ENCODE data around the gene ATP4B.

ATP4B gene

DNA sequence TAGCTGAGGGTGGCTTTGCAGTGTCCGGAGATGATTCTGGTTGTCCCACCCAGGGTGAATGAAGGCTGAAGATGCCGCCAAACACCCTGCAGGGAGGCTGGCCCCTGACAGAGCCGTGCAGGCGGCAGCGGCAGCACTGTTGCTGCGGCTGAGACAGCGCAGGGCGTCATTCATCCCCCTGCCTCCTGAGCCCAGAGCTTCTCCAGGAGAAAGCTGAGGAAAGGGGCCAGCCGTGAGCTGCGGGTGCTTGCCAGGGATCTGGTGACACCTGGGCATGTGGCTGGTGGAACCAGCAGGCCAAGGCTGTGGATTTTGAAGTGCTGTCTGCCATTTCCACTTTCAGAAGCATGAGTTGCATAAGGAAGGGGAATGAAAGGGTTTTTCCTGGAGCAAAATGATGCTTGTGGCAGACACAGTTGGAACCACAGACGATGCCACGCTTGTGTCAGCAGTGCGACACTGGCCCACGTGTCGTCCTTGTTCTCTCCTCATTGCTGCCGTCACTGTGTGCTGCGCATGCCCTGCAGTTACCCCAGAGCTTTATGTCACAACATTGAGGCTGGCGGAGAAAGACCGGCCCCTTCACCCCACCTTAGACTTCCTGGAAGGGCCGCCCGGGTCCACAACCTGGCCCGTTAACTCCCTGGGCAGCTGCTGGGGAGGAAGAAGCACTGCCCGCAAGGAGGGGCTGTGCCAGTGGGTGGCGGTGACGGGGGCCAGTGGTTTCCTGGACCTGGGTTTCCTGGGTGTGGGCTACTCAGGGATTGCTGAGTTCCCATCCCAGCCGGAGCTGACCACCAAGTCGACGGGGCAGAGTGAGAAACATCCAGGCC lies 50.7 kb downstream of the ATP4B start:
- no peak for DNase-seq (ENCODE audit: low read depth)

DNA sequence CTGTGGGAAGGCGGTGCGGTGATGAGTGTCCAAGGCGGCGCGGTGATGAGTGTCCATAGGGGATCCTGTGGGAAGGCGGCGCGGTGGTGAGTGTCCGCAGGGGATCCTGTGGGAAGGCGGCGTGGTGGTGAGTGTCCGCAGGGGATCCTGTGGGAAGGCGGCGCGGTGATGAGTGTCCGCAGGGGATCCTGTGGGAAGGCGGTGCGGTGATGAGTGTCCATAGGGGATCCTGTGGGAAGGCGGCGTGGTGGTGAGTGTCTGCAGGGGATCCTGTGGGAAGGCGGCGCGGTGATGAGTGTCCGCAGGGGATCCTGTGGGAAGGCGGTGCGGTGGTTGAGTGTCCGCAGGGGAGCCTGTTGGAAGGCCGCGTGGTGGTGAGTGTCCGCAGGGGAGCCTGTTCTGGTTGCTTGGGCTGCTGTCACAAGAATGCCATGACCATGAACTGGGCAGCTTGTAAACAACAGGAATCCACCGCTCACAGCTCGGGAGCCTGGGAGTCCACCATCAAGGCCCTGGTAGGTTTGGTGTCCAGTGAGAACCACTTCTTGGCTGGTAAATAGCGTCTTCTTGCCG lies 52.0 kb downstream of the ATP4B start:
- DNase-seq (ENCODE audit: low read depth) = no peak

DNA sequence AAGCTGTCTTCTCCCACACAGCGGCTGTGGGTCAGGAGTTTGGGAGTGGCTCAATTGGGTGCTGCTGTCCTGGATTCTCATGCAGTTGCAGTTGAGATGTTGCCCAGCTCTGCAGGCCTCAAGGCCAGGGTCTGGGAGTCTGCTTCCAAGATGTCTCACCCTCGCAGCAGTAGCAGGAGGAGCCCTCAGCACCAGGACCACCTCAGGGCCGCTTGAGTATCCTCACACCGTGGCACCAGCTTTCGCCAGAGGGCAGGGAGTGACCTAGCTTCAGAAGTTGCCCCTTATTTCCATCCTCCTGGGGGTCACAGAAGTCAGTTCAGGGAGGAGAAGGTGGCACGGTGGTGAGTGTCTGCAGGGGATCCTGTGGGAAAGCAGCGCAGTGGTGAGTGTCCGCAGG lies 52.5 kb downstream of the ATP4B start:
- DNase-seq (ENCODE audit: low read depth) = no peak

DNA sequence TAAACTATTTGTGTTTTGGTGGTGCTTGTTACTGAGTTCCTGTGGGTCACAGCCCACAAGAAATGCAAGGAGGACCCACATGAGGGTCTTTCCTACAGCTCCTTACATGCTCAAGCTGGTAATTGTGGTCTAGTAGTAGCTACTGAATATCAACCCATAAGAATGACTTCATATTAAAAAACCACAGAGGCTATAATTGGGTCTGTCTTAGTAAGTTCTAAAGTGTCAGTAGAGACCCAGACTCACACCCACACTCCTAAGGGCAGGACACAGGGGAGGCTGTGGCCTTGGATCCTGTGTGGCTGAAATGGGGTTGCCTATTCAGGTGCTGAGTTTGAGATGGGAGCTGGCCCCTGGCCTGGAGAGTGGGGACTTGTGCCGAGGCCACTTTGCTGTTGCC lies 53.8 kb downstream of the ATP4B start:
- DNase-seq (ENCODE audit: low read depth) = no peak

DNA sequence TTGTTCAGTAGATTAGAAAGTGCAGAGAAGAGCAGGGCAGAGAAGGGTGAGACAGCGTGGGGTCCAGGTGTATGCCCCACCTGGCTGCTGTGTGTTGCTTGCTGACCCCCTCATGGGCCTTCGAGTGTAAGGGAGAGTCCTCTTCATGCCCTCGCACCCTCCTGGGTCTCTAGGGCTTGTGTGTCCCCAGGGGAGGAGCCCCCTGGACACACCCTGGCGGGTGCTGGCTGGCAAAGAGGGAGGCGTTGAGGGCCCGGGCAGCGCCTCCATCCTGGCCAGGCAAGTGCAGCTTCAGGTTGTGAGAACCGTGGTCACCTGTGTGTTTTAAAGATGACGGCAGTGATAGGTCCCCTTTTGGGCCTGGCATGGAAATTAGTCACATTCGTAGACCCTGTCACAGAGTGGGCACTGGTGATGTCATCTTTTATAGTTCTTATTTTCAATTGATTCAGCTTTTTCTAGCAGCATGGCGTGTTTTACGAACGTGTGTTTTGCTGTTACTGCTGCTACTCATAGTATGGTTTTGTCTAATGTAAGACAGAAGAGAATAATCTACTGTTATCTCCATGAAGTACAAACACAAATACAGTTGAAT lies 54.8 kb downstream of the ATP4B start:
- DNase-seq (ENCODE audit: low read depth) = no peak

DNA sequence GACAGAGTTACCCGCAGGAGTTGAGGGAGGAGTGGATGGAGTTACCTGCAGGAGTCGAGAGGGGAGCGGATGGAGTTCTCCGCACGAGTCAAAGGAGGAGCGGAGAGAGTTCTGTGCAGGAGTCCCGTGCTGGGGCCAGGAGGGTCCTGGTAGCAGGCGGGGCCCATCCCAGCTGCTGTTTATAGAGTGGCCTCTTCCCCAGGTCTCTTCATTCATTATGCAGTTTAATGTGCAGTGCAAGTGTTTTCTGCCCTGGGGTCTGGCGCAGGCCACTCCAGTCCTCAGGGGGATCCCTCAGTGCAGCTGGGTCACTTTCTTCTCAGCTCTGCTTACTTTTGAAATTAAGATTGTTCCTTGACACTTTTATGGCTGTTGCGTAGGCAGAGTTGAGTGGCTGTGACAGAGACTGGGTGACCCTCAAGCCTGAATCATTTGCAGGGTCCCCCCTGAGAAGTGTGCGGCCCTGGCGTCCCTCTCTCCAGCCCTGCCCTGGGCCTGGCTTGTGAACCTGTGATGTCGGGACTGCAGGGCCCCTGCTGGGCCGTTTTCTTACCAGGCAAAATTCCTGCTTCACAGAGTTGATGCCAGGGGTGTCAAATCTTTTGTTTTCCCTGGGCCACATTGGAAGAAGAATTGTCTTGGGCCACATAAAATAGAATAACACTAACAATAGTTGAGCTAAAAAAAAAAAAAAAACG lies 55.6 kb downstream of the ATP4B start:
- DNase-seq (ENCODE audit: low read depth) = no peak

DNA sequence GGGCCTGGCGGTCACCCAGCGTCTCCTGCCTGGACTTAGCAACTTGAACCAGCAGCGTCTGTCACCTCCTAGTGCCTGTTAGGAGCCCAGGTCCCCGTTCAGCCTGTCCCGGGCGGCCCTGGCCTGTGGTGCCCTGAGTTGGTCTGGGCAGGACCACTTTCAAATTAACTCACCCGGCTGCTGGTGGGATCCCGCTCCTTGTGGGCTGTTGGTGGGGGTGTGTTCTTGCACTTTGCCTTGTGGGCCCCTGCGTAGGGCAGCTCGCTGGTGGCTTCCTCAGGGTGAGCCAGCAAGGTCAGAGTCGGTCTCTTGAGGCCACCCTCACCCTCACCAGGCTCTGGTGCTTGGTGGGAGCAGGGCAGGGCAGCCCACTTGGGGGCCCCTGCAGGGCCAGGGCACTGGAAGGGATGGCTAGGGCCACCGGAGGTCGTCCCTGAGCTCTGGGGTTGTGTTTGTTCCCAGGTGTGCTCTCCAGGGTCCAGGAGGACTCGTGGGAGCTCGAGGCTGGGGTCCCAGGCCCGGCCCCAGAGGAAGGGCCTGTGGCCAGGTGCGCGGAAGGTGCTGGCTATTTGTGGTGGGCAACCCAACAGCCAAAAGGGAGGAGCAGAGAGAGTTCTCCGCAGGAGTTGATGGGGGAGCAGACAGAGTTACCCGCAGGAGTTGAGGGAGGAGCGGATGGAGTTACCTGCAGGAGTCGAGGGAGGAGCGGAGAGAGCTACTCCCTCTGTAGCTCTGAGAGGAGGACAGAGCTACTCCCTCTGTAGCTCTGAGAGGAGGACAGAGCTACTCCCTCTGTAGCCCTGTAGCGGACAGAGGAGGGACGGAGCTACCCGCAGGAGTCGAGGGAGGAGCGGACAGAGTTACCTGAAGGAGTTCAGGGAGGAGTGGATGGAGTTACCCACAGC lies 56.6 kb downstream of the ATP4B start:
- DNase-seq (ENCODE audit: low read depth) = no peak

DNA sequence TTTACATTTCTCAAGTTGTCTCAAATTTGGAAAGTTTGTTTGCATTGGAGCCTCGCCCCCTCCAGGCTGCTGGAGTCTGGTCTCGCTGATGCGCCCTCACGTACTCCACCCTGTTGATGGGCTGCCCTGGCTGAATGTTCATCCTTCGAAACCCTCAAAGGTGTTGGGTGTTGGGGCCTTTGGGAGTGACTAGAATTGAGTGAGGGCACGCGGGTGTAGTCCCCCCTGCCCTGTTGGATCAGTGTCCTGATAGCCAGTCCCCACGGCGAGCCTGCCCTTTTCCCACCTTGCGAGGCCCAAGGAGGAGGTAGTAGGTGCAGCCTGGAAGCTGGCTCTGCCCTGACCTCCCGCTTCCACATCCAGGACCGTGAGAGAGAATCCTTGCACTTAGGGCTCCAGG lies 58.6 kb downstream of the ATP4B start:
- DNase-seq (ENCODE audit: low read depth) = no peak

Measured in activated T-helper 9 cell treated with anti-CD3 and anti-CD28 coated beads, Interleukin-2, amount 50 U/mL, for 16 hours (primary cell).